ENCODE data around the gene CARM1. TPM values are rescaled to one million over a fixed set of nuclear protein-coding genes. Genes with fewer than 3 reads are reported as not detected.

The CARM1 gene
- total RNA-seq, 3 donors from 2014 or later (not counting 1 experiment from before 2014, with no cell fraction given) = 13.4 to 21.3 (median 19.8) TPM

DNA sequence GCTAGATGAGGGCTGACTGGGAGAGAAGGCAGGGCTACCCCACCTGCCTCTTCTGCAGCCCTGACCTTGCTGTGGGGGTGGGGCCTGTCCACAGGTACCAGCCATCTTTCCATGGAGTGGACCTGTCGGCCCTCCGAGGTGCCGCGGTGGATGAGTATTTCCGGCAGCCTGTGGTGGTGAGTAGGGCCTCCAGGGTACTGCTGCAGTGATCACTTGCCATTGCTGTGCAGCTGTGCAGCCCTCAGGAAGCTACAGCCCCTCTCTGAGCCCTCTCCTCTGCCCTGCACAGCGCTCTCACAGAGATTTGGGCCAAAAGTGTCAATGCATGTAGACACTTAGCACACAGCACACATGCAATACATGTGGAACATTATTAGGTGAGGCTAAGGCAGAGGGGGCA is 45.2 kb downstream of the CARM1 start:
- H3K27ac ChIP-seq (ENCODE audit: low read length) = no peak overlapping the region
- peaks cover 22% of the 10 kb centered on the region for H3K36me3 ChIP-seq (ENCODE audit: control insufficient read depth, insufficient read depth, low read length)
- no peak overlapping the region for H3K4me3 Mint-ChIP-seq
- no peaks in the 10 kb centered on the region for H3K27me3 Mint-ChIP-seq (ENCODE audit: low read depth in 2 of 2)
- WGBS (ENCODE audit: insufficient coverage) = 99% methylated on average over 6 of the region's 6 CpGs
- intact Hi-C loops (cut with micrococcal nuclease) = no loop called here
- no peak overlapping the region for H3K27ac Mint-ChIP-seq
- H3K4me1 ChIP-seq (ENCODE audit: control insufficient read depth, insufficient read depth, low read length) = no peaks in the 10 kb centered on the region
- no peaks in the 10 kb centered on the region for H3K4me1 Mint-ChIP-seq
- no peaks in the 10 kb centered on the region for H3K27me3 ChIP-seq (ENCODE audit: control insufficient read depth, insufficient read depth, low read length)
- no peaks in the 10 kb centered on the region for H3K9me3 Mint-ChIP-seq
- no peaks in the 10 kb centered on the region for H3K36me3 Mint-ChIP-seq
- no peak for DNase-seq
- H3K4me3 ChIP-seq (ENCODE audit: low read length) = no peak overlapping the region
- ATAC-seq = no peak
- H3K9me3 ChIP-seq (ENCODE audit: control insufficient read depth, insufficient read depth, low read length) = no peaks in the 10 kb centered on the region
- TF ChIP-seq, protein P1, sequence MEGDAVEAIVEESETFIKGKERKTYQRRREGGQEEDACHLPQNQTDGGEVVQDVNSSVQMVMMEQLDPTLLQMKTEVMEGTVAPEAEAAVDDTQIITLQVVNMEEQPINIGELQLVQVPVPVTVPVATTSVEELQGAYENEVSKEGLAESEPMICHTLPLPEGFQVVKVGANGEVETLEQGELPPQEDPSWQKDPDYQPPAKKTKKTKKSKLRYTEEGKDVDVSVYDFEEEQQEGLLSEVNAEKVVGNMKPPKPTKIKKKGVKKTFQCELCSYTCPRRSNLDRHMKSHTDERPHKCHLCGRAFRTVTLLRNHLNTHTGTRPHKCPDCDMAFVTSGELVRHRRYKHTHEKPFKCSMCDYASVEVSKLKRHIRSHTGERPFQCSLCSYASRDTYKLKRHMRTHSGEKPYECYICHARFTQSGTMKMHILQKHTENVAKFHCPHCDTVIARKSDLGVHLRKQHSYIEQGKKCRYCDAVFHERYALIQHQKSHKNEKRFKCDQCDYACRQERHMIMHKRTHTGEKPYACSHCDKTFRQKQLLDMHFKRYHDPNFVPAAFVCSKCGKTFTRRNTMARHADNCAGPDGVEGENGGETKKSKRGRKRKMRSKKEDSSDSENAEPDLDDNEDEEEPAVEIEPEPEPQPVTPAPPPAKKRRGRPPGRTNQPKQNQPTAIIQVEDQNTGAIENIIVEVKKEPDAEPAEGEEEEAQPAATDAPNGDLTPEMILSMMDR (IDR thresholded peaks at IDR 0.05) = no peak

DNA sequence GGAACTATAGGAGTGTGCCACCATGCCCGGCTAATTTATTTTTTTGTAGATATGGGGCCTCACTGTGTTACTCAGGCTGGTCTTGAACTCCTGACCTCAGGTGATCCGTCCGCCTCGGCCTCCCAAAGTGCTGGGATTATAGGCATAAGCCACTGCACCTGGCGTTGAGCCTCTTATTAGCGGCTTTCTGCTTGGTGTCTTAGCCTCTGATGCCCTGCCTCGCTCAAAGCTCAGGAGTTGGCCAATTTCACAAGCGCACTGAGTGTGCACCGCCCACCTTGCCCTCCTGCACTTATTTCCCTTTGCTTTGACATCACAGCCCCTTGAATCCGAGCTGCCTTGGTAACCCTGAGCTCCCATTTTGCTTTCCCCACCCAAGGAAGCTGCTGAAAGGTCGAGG is 47.0 kb downstream of the CARM1 start:
- Histone ChIP-seq H3K4me3 (ENCODE audit: low read length) (no peak overlapping the region), H3K36me3 (ENCODE audit: control insufficient read depth, insufficient read depth, low read length) (peaks cover 18% of the 10 kb centered on the region), H3K27ac (ENCODE audit: low read length) (no peak overlapping the region), H3K4me1 (ENCODE audit: control insufficient read depth, insufficient read depth, low read length) (no peaks in the 10 kb centered on the region), H3K9me3 (ENCODE audit: control insufficient read depth, insufficient read depth, low read length) (no peaks in the 10 kb centered on the region), H3K27me3 (ENCODE audit: control insufficient read depth, insufficient read depth, low read length) (no peaks in the 10 kb centered on the region)
- no peak for ATAC-seq
- no peak overlapping the region for H3K4me3 Mint-ChIP-seq
- H3K4me1 Mint-ChIP-seq = no peaks in the 10 kb centered on the region
- no peaks in the 10 kb centered on the region for H3K36me3 Mint-ChIP-seq
- intact Hi-C loops (cut with micrococcal nuclease) = no loop called here
- DNase-seq = no peak
- no peak overlapping the region for H3K27ac Mint-ChIP-seq
- 95% methylated on average over 11 of the region's 11 CpGs for WGBS (ENCODE audit: insufficient coverage)
- H3K27me3 Mint-ChIP-seq (ENCODE audit: low read depth in 2 of 2) = no peaks in the 10 kb centered on the region
- no peaks in the 10 kb centered on the region for H3K9me3 Mint-ChIP-seq
- TF ChIP-seq, protein P1 (IDR thresholded peaks at IDR 0.05) = no peak

DNA sequence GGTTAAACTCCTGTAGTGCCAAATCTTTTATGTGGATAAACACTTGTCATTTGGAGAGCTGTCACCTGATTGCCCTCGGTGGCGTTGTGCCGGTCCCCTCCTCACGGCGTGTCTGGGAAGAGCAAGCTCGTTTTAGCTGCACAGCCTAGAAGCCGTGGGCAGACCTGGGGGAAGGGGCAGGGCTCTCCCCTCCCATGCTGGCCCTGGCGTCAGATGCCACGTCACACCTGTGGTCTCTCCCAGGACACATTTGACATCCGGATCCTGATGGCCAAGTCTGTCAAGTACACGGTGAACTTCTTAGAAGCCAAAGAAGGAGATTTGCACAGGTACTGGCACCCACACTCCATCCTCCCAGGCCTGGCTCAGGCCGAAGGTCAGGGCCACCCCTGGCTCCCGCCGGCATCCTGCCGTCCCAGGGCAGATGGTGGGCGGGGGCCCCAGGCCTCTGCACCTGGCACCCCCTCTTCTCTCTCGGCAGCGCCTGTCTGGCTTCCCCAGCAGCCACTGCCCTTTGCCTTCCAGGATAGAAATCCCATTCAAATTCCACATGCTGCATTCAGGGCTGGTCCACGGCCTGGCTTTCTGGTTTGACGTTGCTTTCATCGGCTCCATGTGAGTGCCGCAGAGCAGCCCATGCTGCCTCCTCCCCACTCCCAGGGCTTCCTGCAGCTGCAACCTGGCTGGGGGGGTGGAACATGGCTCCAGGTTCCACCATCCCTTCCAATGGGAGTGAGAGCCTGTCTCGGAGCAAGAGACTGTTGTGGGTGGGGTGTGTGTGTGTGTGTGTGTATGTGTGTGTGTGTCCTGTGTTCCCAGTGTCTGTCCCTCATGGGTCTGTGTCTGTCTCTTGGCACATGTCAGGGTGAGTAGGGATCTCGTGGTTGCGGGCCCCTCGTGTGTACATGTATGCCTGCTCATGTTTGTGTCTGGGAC is 48.3 kb downstream of the CARM1 start:
- Mint-ChIP-seq H3K36me3 (no peaks in the 10 kb centered on the region), H3K4me1 (peaks cover 0 to 4% of the 10 kb centered on the region in 2 donors), H3K27me3 (ENCODE audit: low read depth in 2 of 2) (no peaks in the 10 kb centered on the region), H3K4me3 (no peak overlapping the region), H3K27ac (no peak overlapping the region), H3K9me3 (no peaks in the 10 kb centered on the region)
- DNase-seq (no peak), ATAC-seq (no peak)
- H3K4me1 ChIP-seq (ENCODE audit: control insufficient read depth, insufficient read depth, low read length) = no peaks in the 10 kb centered on the region
- intact Hi-C loops (cut with micrococcal nuclease) = no loop called here
- 92% methylated on average over 26 of the region's 26 CpGs for WGBS (ENCODE audit: insufficient coverage)
- H3K4me3 ChIP-seq (ENCODE audit: low read length) = no peak overlapping the region
- H3K27ac ChIP-seq (ENCODE audit: low read length) = no peak overlapping the region
- H3K9me3 ChIP-seq (ENCODE audit: control insufficient read depth, insufficient read depth, low read length) = no peaks in the 10 kb centered on the region
- H3K36me3 ChIP-seq (ENCODE audit: control insufficient read depth, insufficient read depth, low read length) = peaks cover 27% of the 10 kb centered on the region
- TF ChIP-seq, protein P1 (IDR thresholded peaks at IDR 0.05) = no peak
- H3K27me3 ChIP-seq (ENCODE audit: control insufficient read depth, insufficient read depth, low read length) = no peaks in the 10 kb centered on the region

All from natural killer cell (primary cell).